H54 (cell line): Measurements from ENCODE around the gene METTL22.
"Not testable (repeated sequence)": the region's sequence is repeated elsewhere in the genome, so short reads cannot be mapped to it uniquely, and the experiment has no call there.

Experiments used
- DNase-seq: peaks from one replicate; pipeline ENCODE4 v3.0.0; 2011; ENCODE audit warnings: low spot score, mixed read lengths; ENCODE audit not compliant: insufficient read length
- FAIRE-seq: peaks from 3 replicates; lab custom pipeline; 2011; peaks lifted over from hg19 to GRCh38; lab: Jason Lieb, UNC
- POLR2A ChIP-seq: IDR thresholded peaks from 2 replicates; pipeline ENCODE4 v1.6.1; 2011; ENCODE audit warnings: low read depth, mild to moderate bottlenecking, low read length

Gene METTL22

DNA sequence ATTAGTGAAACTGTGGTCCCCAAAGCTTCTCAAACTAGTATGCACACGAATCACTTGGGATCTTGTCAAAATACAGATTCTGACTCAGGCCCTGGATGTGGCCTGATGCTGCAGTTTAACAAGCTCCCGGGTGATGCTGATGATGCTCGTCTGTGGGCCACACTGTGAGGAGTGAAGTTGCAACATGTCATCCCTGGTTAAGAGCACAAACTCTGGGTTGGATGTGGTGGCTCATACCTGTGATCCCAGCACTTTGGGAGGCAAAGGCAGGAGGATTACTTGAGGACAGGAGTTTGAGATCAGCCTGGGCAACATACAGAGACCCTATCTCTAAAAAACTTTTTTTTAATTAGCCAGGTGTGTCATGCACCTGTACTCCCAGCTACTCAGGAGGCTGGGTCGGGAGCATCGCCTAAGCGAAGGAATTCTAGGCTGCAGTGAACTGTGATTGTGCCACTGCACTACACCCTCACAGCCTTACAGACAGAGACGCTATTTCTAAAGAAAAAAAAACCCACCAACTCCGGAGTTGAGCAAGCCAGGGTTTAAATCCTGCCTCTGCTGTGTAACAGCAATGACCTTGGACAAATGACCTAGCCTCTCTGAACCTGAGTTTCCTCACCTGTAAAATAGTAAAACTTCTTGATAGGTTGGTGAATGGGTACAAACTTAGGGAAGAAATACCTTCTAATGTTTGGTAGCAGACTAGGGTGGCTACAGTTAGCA lies 28.5 kb downstream of the METTL22 start:
- FAIRE-seq (no peak), DNase-seq (no peak)
- no peak for TF ChIP-seq POLR2A

GRCh38 chr16:8651958-8652357 lies 30.5 kb downstream of the METTL22 start:
- peak; percentile 53 for DNase-seq
- not testable (repeated sequence) for FAIRE-seq

DNA sequence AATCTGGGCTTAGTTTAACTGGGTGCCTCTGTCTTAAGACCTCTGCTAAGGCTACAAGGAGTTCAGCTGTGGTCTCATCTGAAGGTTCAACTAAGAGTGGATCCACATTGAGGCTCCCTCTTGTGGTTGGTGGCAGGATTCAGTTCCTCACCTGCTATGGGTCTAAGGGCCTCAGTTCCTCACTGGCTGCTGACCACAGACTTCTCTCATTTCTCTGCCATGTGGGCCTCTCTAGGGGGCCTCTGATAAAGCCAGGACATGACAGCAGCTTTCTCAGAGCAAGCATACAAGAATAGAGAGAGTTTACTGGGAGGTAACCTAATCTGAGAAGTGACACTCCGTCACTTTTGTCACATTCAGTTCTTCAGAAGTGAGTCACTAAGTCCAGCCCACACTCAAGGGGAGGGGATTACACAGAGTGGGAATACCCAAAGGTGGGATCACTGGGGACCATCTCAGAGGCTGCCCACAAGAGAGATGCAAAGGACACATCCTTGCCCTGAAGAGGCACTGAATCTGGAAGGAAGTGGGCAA lies 33.8 kb downstream of the METTL22 start:
- TF ChIP-seq POLR2A = no peak
- FAIRE-seq (no peak), DNase-seq (no peak)

DNA sequence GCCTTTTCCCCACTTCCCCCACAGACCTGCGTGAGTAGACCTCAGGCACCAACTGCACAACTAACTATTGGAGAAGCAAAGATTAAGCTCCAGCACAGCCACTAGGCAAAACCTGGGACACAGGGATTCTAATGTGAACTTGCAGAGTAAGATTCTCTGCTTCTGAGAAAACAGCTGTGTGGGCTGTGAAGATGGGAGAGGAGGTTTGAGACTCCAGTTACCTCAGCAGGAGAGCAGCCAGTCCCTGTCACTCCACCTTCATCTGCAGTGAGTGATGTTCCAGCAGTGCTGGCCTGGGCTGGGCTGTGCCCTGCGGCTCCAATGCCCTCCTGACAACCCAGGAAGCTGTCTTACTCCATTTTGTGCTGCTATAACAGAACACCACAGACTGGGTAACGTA lies 34.9 kb downstream of the METTL22 start:
- DNase-seq = no peak
- TF ChIP-seq POLR2A = no peak
- no peak for FAIRE-seq

DNA sequence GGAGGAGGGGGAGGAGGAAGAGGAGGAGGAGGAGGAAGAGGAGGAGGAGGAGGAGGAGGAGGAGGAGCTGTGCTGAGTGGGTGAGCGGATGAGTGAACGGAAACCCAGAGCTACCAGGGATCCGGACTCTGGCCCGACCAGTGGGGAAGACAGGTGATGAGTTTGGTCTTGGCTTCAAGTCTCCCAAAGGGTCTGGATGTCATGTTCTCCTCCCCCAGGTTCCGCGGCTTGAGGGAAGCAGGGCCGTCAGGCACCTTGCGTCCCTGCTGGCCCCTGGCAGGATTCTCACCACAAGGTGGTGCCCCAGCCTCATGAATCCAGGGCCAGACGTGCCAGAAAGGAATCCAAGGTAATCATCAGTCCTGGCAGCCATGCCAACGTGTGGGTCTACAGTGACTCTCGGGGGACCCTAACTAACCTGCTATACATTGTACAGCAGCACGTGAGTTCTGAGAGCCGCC lies 39.4 kb downstream of the METTL22 start:
- DNase-seq = peak; percentile 53
- no peak for TF ChIP-seq POLR2A
- no peak for FAIRE-seq

DNA sequence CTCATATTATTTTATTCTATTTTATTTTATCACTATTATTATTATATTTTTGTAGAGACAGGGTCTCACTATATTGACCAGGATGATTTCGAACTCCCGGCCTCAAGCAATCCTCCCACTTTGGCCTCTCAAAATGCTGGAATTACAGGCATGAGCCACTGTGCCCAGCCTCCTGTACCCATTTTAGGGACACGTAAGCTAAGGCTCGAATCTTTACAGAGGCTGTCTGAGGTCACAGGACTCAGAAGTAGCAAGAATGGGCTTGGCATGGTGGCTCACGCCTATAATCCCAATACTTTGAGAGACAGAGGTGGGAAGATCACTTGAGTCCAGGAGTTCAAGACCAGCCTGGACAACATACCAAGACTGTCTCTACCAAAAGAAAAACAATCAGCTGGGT lies 40.2 kb downstream of the METTL22 start:
- no peak for TF ChIP-seq POLR2A
- FAIRE-seq = no peak
- DNase-seq = no peak

DNA sequence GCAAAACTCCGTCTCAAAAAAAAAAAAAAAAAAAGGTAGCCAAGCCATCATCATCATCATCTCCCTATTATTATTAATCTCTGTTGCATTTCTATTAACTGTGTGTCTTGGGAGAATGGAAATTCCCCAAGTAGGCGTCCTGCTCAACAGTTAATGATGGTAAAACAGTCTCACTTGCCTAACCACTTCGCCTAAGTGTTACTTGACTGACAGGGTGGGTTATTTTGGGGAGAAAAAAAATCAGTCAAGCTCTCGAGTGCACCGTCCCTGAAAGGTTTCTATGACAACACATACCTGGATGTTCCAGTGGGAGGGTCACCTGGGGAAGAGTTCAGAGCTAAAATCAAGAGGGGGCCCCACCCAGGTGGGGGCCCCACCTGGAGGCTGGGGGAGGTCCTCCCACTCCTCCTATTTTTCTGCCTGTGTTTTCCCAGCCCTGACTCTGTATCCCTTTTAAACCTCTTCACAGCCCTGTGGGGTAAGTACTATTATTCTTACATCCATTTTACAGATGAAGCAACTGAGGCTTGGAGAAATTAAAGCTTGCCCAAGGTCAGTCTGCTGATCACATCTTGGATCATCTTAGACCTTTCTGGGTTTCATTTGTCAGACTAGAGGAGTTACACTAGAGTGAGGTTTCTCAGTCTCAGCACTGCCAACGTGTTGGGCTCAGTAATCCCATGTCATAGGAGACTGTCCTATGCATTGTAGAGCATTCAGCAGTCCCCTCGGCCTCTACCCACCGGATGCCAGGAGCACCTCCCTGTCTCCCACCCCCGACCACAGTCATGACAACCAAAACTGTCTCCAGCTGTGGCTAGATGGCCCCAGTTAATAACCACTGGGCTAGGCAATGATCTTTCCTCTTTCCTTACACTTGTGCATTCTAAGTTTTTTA lies 41.9 kb downstream of the METTL22 start:
- no peak for FAIRE-seq
- no peak for TF ChIP-seq POLR2A
- no peak for DNase-seq

DNA sequence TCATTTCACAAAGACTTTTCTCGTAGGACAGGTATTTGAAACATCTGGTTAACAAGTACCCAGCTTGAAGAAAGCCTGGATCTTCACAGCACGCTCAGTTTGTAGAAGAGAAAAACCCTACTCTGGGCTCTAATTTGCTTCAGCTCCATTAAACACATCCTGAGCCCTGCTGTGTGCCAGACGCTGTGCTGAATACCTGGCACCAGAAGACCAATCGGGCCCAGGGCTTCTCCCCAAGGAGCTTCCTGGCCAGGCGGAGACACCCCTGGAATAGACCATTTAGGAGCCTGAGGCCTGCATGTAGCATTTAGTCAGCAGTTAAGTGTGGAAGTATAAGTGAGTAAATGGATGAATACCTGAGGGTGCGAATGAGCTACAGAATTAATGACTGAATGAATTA lies 44.0 kb downstream of the METTL22 start:
- FAIRE-seq = no peak
- no peak for DNase-seq
- TF ChIP-seq POLR2A = no peak

DNA sequence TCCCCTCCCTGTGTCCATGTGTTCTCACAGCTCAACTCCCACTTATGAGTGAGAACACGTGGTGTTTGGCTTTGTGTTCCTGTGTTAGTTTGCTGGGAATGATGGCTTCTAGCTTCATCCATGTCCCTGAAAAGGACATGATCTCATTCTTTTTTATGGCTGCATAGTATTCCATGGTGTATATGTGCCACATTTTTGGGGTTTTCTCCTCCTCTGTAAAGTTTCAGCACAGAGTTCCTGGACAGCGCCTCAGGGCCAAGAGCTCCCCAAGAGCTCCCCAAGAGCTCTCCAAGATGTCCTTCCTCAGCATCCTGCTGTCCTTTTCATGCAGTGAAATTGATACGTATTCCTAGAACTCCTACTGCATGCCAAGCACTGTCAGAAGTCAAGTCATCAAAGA lies 46.0 kb downstream of the METTL22 start:
- TF ChIP-seq POLR2A = no peak
- DNase-seq (no peak), FAIRE-seq (no peak)

DNA sequence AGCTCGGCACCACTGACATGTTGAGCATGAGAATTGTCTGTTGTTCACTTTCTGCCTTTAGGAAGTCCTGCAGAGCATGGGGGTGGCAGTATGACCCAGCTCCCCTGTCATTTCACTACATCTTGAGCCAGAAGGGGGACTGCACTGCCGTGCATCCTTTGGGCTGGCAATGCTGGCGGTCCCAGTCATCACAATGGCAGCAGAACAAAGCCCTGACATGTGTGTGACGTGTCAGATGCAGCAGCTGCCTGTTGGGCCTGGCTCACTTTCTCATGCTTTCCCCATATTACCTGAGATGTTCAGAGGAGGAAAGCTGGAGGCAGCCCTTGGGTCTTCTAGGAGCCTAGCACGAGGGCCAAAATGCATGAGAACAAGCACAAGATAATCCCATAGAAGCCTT lies 46.6 kb downstream of the METTL22 start:
- DNase-seq (no peak), FAIRE-seq (no peak)
- TF ChIP-seq POLR2A = no peak

DNA sequence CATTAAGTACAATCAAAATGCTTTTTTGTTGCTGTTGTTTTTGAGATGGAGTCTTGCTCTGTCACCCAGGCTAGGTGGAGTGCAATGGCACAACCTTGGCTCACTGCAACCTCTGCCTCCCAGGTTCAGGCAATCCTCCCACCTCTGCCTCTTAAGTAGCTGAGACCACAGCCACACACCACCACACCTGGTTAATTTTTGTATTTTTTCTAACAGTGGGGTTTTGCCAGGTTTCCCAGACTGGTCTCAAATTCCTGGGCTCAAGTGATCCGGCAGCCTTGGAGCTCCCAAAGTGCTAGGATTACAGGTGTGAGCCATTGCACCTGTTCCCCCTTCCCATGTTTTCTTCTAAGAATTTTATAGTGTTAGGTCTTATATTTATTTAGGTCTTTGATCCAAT lies 48.0 kb downstream of the METTL22 start:
- FAIRE-seq = no peak
- TF ChIP-seq POLR2A = no peak
- no peak for DNase-seq

- DNase-seq (no peak), FAIRE-seq (no peak)
- no peak for TF ChIP-seq POLR2A
Observed at GRCh38 chr16:8670014-8670560, 48.6 kb downstream of the METTL22 start.

GRCh38 chr16:8673611-8674412 lies 52.3 kb downstream of the METTL22 start:
- FAIRE-seq (no peak), DNase-seq (no peak)

More at GRCh38 chr16:8673611-8674412, 52.3 kb downstream of the METTL22 start:
- no peak for TF ChIP-seq POLR2A
